HepG2 (cell line): Measurements from ENCODE around the gene KANSL1L. TPM values are rescaled to one million over a fixed set of nuclear protein-coding genes. Genes with fewer than 3 reads are reported as not detected.
A peak's percentile ranks its signal among the peaks of the same experiment; 100 is the strongest.

Experiments
- E2F5 ChIP-seq: sonication (generic); formaldehyde crosslinking; conservative IDR thresholded peaks from 2 replicates; pipeline ENCODE4 v1.4.0; 2020; ENCODE audit warnings: missing genetic modification reagents
- FOXA1 ChIP-seq, 2 experiments: fragments of 450-650 bp in 1 of 2; sonication (generic) in 1 of 2; formaldehyde crosslinking in 1 of 2; IDR thresholded peaks; 2 replicates each; pipeline versions ENCODE4 v1.4.0 to v1.6.1; 2016 to 2020; ENCODE audit warnings: missing genetic modification reagents in 1 of 2
- GTF2F1 ChIP-seq: fragments of 150-350 bp; IDR thresholded peaks from 2 replicates; pipeline ENCODE4 v1.6.1; 2014; ENCODE audit warnings: low read length
- JUN ChIP-seq: sonication (generic); formaldehyde crosslinking; IDR thresholded peaks from 2 replicates; pipeline ENCODE4 v1.4.0; 2020; ENCODE audit warnings: mild to moderate bottlenecking, missing genetic modification reagents
- KDM5B ChIP-seq: sonication (generic); formaldehyde crosslinking; IDR thresholded peaks from 2 replicates; pipeline ENCODE4 v1.4.0; 2020; ENCODE audit warnings: missing genetic modification reagents, mild to moderate bottlenecking, borderline replicate concordance
- NR2F6 ChIP-seq, 2 experiments: IDR thresholded peaks; 2 replicates each; pipeline ENCODE4 v1.6.1; 2016; ENCODE audit warnings: antibody characterized with exemption in 1 of 2, mild to moderate bottlenecking in 1 of 2
- PCBP2 ChIP-seq: fragments of 200-400 bp; formaldehyde crosslinking; optimal IDR thresholded peaks from 2 replicates; pipeline ENCODE3; 2018; ENCODE audit warnings: low read length, low read depth; ENCODE audit not compliant: poor library complexity, severe bottlenecking
- ZBTB3 ChIP-seq: sonication (generic); formaldehyde crosslinking; IDR thresholded peaks from 2 replicates; pipeline ENCODE4 v1.4.0; 2020; ENCODE audit warnings: low read depth, mild to moderate bottlenecking, moderate library complexity, missing genetic modification reagents, borderline replicate concordance
- ZBTB42 ChIP-seq: sonication (generic); formaldehyde crosslinking; IDR thresholded peaks from 2 replicates; pipeline ENCODE4 v1.5.0; 2020; ENCODE audit warnings: mild to moderate bottlenecking, missing genetic modification reagents
- ZC3H13 ChIP-seq: sonication (generic); formaldehyde crosslinking; IDR thresholded peaks from 2 replicates; pipeline ENCODE4 v1.8.1; 2023; ENCODE audit warnings: mild to moderate bottlenecking, missing genetic modification reagents, moderate library complexity
- ZKSCAN5 ChIP-seq: sonication (generic); formaldehyde crosslinking; IDR thresholded peaks from 2 replicates; pipeline ENCODE4 v1.5.1; 2020; ENCODE audit warnings: mild to moderate bottlenecking, missing genetic modification reagents
- ZNF232 ChIP-seq: sonication (generic); formaldehyde crosslinking; IDR thresholded peaks from 2 replicates; pipeline ENCODE4 v1.4.0; 2020; ENCODE audit warnings: missing genetic modification reagents, borderline replicate concordance
- ZNF34 ChIP-seq: sonication (generic); formaldehyde crosslinking; IDR thresholded peaks from 2 replicates; pipeline ENCODE4 v1.4.0; 2020; ENCODE audit warnings: mild to moderate bottlenecking, missing genetic modification reagents, borderline replicate concordance
- ZNF530 ChIP-seq: sonication (generic); formaldehyde crosslinking; IDR thresholded peaks from 2 replicates; pipeline ENCODE4 v1.5.0; 2020; ENCODE audit warnings: low read depth, mild to moderate bottlenecking, missing genetic modification reagents
- ZNF674 ChIP-seq: sonication (generic); formaldehyde crosslinking; IDR thresholded peaks from 2 replicates; pipeline ENCODE4 v1.5.0; 2020; ENCODE audit warnings: low read depth, mild to moderate bottlenecking, missing genetic modification reagents
- ZNF772 ChIP-seq: sonication (generic); formaldehyde crosslinking; IDR thresholded peaks from 2 replicates; pipeline ENCODE4 v1.5.0; 2020; ENCODE audit warnings: mild to moderate bottlenecking, missing genetic modification reagents
- ZSCAN5A ChIP-seq: sonication (generic); formaldehyde crosslinking; IDR thresholded peaks from 2 replicates; pipeline ENCODE4 v1.8.0; 2022; ENCODE audit warnings: mild to moderate bottlenecking, missing genetic modification reagents, borderline replicate concordance
- polyA plus RNA-seq, 8 experiments: library from polyadenylated mRNA; depleted of rRNA in 3 of 8; stranded (reverse) in 7 of 8; unstranded in 1 of 8; fragments of >200 nt; fragmentation: Illumina TruSeq in 4 of 8; extraction: Trizol in 4 of 8; gene quantifications; 2 replicates each; pipeline versions ENCODE4 v1.2.1 to v1.2.3, GENCODE V29; 2011 to 2016; ENCODE audit warnings: low read depth in 4 of 8, missing spikeins in 1 of 8, mixed read lengths in 1 of 8; ENCODE audit not compliant: insufficient read depth in 1 of 8
- total RNA-seq, 5 experiments: library from RNA; depleted of rRNA; stranded (reverse); fragments of >200 nt; fragmentation: Illumina TruSeq; extraction: Trizol; gene quantifications; 2 replicates each; pipeline ENCODE4 v1.2.3, GENCODE V29; 2016; ENCODE audit warnings: low read depth in 1 of 5
- TF ChIP-seq, protein P1 (sequence below): sonication (generic); formaldehyde crosslinking; IDR thresholded peaks from 2 replicates; pipeline ENCODE4 v1.9.0; 2021; ENCODE audit warnings: missing genetic modification reagents, mild to moderate bottlenecking, borderline replicate concordance
- TF ChIP-seq, protein P2 (sequence below): sonication (generic); formaldehyde crosslinking; IDR thresholded peaks from 2 replicates; pipeline ENCODE4 v1.4.0; 2020; ENCODE audit warnings: mild to moderate bottlenecking, missing genetic modification reagents
- TF ChIP-seq, protein P3 (sequence below): IDR thresholded peaks from 2 replicates; pipeline ENCODE4 v1.6.1; 2016; ENCODE audit warnings: low read depth
- TF ChIP-seq, protein P4 (sequence below): sonication (generic); formaldehyde crosslinking; IDR thresholded peaks from 2 replicates; pipeline ENCODE4 v1.5.1; 2020; ENCODE audit warnings: missing genetic modification reagents, mild to moderate bottlenecking, borderline replicate concordance

KANSL1L gene
- total and polyA plus RNA-seq, 2 of the 13 experiments (the other 11 are each of a cell fraction or from before 2014, with no cell fraction given), result 5.4 to 10.3 TPM

- TF ChIP-seq ZC3H13 (CRISPR knock-in tag) (0 out of 2 replicates have a peak, but pooled peaks have one; percentile 13), JUN (no peak), E2F5 (no peak), PCBP2 (no peak), ZBTB42 (CRISPR knock-in tag) (no peak), ZBTB3 (CRISPR knock-in tag) (no peak), ZNF772 (CRISPR knock-in tag) (no peak), FOXA1 (IDR thresholded peaks at IDR 0.05) (no peak), FOXA1 (CRISPR knock-in tag; IDR thresholded peaks at IDR 0.05) (no peak), ZSCAN5A (CRISPR knock-in tag) (peak; percentile 60; the same call in 1 of the 2 replicates), NR2F6 (IDR thresholded peaks at IDR 0.05) (no peak), NR2F6 (CRISPR knock-in tag; IDR thresholded peaks at IDR 0.05) (no peak; the same call in 1 of the 2 replicates), ZNF530 (CRISPR knock-in tag) (no peak), ZKSCAN5 (no peak), GTF2F1 (no peak), ZNF674 (no peak), ZNF34 (CRISPR knock-in tag) (no peak), ZNF232 (CRISPR knock-in tag) (0 out of 2 replicates have a peak, but pooled peaks have one; percentile 29), KDM5B (CRISPR knock-in tag) (no peak)
- TF ChIP-seq, protein P1, sequence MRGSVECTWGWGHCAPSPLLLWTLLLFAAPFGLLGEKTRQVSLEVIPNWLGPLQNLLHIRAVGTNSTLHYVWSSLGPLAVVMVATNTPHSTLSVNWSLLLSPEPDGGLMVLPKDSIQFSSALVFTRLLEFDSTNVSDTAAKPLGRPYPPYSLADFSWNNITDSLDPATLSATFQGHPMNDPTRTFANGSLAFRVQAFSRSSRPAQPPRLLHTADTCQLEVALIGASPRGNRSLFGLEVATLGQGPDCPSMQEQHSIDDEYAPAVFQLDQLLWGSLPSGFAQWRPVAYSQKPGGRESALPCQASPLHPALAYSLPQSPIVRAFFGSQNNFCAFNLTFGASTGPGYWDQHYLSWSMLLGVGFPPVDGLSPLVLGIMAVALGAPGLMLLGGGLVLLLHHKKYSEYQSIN, result no peak
- TF ChIP-seq, protein P2, sequence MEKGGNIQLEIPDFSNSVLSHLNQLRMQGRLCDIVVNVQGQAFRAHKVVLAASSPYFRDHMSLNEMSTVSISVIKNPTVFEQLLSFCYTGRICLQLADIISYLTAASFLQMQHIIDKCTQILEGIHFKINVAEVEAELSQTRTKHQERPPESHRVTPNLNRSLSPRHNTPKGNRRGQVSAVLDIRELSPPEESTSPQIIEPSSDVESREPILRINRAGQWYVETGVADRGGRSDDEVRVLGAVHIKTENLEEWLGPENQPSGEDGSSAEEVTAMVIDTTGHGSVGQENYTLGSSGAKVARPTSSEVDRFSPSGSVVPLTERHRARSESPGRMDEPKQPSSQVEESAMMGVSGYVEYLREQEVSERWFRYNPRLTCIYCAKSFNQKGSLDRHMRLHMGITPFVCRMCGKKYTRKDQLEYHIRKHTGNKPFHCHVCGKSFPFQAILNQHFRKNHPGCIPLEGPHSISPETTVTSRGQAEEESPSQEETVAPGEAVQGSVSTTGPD (CRISPR knock-in tag), result no peak; the same call in 1 of the 2 replicates
- TF ChIP-seq, protein P3, sequence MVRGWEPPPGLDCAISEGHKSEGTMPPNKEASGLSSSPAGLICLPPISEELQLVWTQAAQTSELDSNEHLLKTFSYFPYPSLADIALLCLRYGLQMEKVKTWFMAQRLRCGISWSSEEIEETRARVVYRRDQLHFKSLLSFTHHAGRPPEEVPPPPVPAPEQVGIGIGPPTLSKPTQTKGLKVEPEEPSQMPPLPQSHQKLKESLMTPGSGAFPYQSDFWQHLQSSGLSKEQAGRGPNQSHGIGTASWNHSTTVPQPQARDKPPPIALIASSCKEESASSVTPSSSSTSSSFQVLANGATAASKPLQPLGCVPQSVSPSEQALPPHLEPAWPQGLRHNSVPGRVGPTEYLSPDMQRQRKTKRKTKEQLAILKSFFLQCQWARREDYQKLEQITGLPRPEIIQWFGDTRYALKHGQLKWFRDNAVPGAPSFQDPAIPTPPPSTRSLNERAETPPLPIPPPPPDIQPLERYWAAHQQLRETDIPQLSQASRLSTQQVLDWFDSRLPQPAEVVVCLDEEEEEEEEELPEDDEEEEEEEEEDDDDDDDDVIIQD (CRISPR knock-in tag), result peak; percentile 35; the same call in 1 of the 2 replicates
- TF ChIP-seq, protein P4, sequence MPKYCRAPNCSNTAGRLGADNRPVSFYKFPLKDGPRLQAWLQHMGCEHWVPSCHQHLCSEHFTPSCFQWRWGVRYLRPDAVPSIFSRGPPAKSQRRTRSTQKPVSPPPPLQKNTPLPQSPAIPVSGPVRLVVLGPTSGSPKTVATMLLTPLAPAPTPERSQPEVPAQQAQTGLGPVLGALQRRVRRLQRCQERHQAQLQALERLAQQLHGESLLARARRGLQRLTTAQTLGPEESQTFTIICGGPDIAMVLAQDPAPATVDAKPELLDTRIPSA, result no peak
Observed at GRCh38 chr2:210170446-210171303, 534 bp downstream of the KANSL1L start (continued).
